SU-DHL-6 (cell line): ENCODE data around the gene CDK14.

Experiments used
- H2AFZ ChIP-seq: fragments of 200-600 bp; sonication (generic); 2 replicates; pipeline ENCODE4 v1.6.1; 2014; ENCODE audit warnings: low read depth, mild to moderate bottlenecking, moderate library complexity, mixed read lengths, antibody characterized with exemption, low read length; ENCODE audit not compliant: severe bottlenecking
- H3F3A ChIP-seq: fragments of 200-600 bp; shearing (Covaris generic); 2 replicates; pipeline ENCODE4 v1.6.0; 2016; ENCODE audit warnings: antibody characterized with exemption, mild to moderate bottlenecking; ENCODE audit not compliant: insufficient read depth
- H3K27ac ChIP-seq: fragments of 200-600 bp; sonication (generic); 2 replicates; pipeline ENCODE4 v1.5.1; 2016; ENCODE audit warnings: low read depth, mild to moderate bottlenecking, low read length, moderate library complexity, mixed read lengths
- H3K27me3 ChIP-seq: fragments of 200-600 bp; sonication (generic), shearing (Covaris generic); 2 replicates; pipeline ENCODE4 v1.6.0; 2014; ENCODE audit warnings: mild to moderate bottlenecking, low read length
- H3K36me3 ChIP-seq: fragments of 200-600 bp; sonication (generic); 2 replicates; pipeline ENCODE4 v1.6.1; 2014; ENCODE audit warnings: mild to moderate bottlenecking, low read length, mixed read lengths
- H3K4me2 ChIP-seq: fragments of 300-600, 200-600 bp; shearing (Covaris generic), sonication (generic); 2 replicates; pipeline ENCODE4 v1.6.0; 2014; ENCODE audit warnings: low read length, low read depth, mild to moderate bottlenecking; ENCODE audit not compliant: poor library complexity, severe bottlenecking
- H3K4me3 ChIP-seq: fragments of 200-600 bp; sonication (generic); 2 replicates; pipeline ENCODE4 v1.5.1; 2014; ENCODE audit warnings: antibody characterized with exemption, low read length, mild to moderate bottlenecking, mixed read lengths; ENCODE audit not compliant: insufficient read depth, poor library complexity, severe bottlenecking
- H3K79me2 ChIP-seq: fragments of 200-600 bp; sonication (generic); 2 replicates; pipeline ENCODE4 v1.6.1; 2014; ENCODE audit warnings: mild to moderate bottlenecking, low read length, moderate library complexity; ENCODE audit not compliant: insufficient read depth
- H3K9ac ChIP-seq: fragments of 200-600 bp; sonication (generic); 2 replicates; pipeline ENCODE4 v1.7.0; 2014; ENCODE audit warnings: mild to moderate bottlenecking, low read length
- H3K9me2 ChIP-seq: fragments of 200-600 bp; sonication (generic); replicated peaks from 2 replicates; pipeline ENCODE4 v1.6.1; 2014; ENCODE audit warnings: low read length; ENCODE audit not compliant: insufficient read depth
- H3K9me3 ChIP-seq: fragments of 200-600 bp; sonication (generic); 2 replicates; pipeline ENCODE4 v1.6.1; 2014; ENCODE audit warnings: low read length, mixed read lengths; ENCODE audit not compliant: insufficient read depth
- H4K20me1 ChIP-seq: fragments of 200-600 bp; sonication (generic); 2 replicates; pipeline ENCODE4 v1.6.1; 2014; ENCODE audit warnings: low read depth, mild to moderate bottlenecking, antibody characterized with exemption, low read length, moderate library complexity, mixed read lengths
- CTCF ChIP-seq: fragments of 200-600 bp; sonication (generic); IDR thresholded peaks from one replicate; pipeline ENCODE4 v1.5.1; 2017; ENCODE audit warnings: antibody characterized with exemption, mild to moderate bottlenecking, low read length, moderate library complexity; ENCODE audit not compliant: insufficient read depth, poor library complexity, severe bottlenecking
- EZH2phosphoT487 ChIP-seq: fragments of 200-600 bp; sonication (generic), shearing (Covaris generic); conservative IDR thresholded peaks from 2 replicates; pipeline ENCODE4 v1.6.1; 2018; ENCODE audit warnings: mild to moderate bottlenecking, antibody characterized with exemption, low read length, moderate library complexity, mixed read lengths

The CDK14 gene

GRCh38 chr7:90903841-90904240 is 307.7 kb downstream of the CDK14 start:
- Histone ChIP-seq H3K79me2 (peaks cover 7% of the 10 kb centered on the region; the same call in 1 of the 2 replicates), H3K4me2 (no peak overlapping the region), H3K36me3 (peaks cover 55% of the 10 kb centered on the region), H3K9me3 (no peaks in the 10 kb centered on the region), H2AFZ (no peak overlapping the region), H3K9me2 (no peaks in the 10 kb centered on the region), H3K27ac (no peak overlapping the region), H4K20me1 (0 out of 2 replicates have a peak, but pooled peaks cover 6% of the 10 kb centered on the region), H3K27me3 (no peaks in the 10 kb centered on the region), H3K4me3 (no peak overlapping the region), H3F3A (no peaks in the 10 kb centered on the region), H3K9ac (no peak overlapping the region)
- TF ChIP-seq EZH2phosphoT487 (no peak), CTCF (no peak)

- no peaks in the 10 kb centered on the region for H3K9me2 ChIP-seq
- H3K27me3 ChIP-seq = no peaks in the 10 kb centered on the region
- H3K4me3 ChIP-seq = no peak overlapping the region
- H2AFZ ChIP-seq = no peak overlapping the region
- peaks cover 30% of the 10 kb centered on the region; the same call in 1 of the 2 replicates for H3K36me3 ChIP-seq
- no peak overlapping the region for H3K4me2 ChIP-seq
- H3K9me3 ChIP-seq = no peaks in the 10 kb centered on the region
- H4K20me1 ChIP-seq = 0 out of 2 replicates have a peak, but pooled peaks cover 6% of the 10 kb centered on the region
- H3F3A ChIP-seq = no peaks in the 10 kb centered on the region
- TF ChIP-seq EZH2phosphoT487 (no peak), CTCF (no peak)
- H3K79me2 ChIP-seq = peaks cover 12% of the 10 kb centered on the region; the same call in 1 of the 2 replicates
- H3K27ac ChIP-seq = no peak overlapping the region
- no peak overlapping the region for H3K9ac ChIP-seq
Observed at GRCh38 chr7:90910136-90910535, 314.0 kb downstream of the CDK14 start.

- H3K27ac ChIP-seq = no peak overlapping the region
- H3K36me3 ChIP-seq = peaks cover 51% of the 10 kb centered on the region
- peaks cover 12% of the 10 kb centered on the region; the same call in 1 of the 2 replicates for H3K79me2 ChIP-seq
Observed at GRCh38 chr7:90916319-90916718, 320.2 kb downstream of the CDK14 start.

More at GRCh38 chr7:90916319-90916718, 320.2 kb downstream of the CDK14 start:
- TF ChIP-seq CTCF = no peak
- TF ChIP-seq EZH2phosphoT487 = no peak
- Histone ChIP-seq H4K20me1 (no peaks in the 10 kb centered on the region), H3F3A (peaks cover 19% of the 10 kb centered on the region; the same call in 1 of the 2 replicates), H3K27me3 (no peaks in the 10 kb centered on the region), H3K4me2 (no peak overlapping the region), H3K9me2 (no peaks in the 10 kb centered on the region), H3K9ac (no peak overlapping the region), H3K9me3 (no peaks in the 10 kb centered on the region), H3K4me3 (no peak overlapping the region), H2AFZ (no peak overlapping the region)
